Measurements from ENCODE around the gene COL4A2. TPM values are rescaled to one million over a fixed set of nuclear protein-coding genes. Genes with fewer than 3 reads are reported as not detected.

COL4A2 gene
- total RNA-seq, 1 donor from 2014 or later: 159 TPM

- Mint-ChIP-seq H3K36me3 (ENCODE audit: low read depth) (peaks cover 7% of the 10 kb centered on the region), H3K27ac (ENCODE audit: unreplicated experiment) (no peak overlapping the region), H3K4me1 (peaks cover 17% of the 10 kb centered on the region), H3K4me3 (no peak overlapping the region), H3K27me3 (ENCODE audit: low read depth) (no peaks in the 10 kb centered on the region), H3K9me3 (no peaks in the 10 kb centered on the region)
- no peak for DNase-seq (ENCODE audit: low read depth, low spot score)
- TF ChIP-seq CTCF (conservative IDR thresholded peaks at IDR 0.05): no peak
Observed at GRCh38 chr13:110463871-110464510, 156.9 kb downstream of the COL4A2 start.

GRCh38 chr13:110464556-110465333 lies 157.7 kb downstream of the COL4A2 start:
- Mint-ChIP-seq H3K4me1 (peaks cover 17% of the 10 kb centered on the region), H3K27ac (ENCODE audit: unreplicated experiment) (no peak overlapping the region), H3K27me3 (ENCODE audit: low read depth) (no peaks in the 10 kb centered on the region), H3K9me3 (no peaks in the 10 kb centered on the region), H3K4me3 (no peak overlapping the region), H3K36me3 (ENCODE audit: low read depth) (peaks cover 7% of the 10 kb centered on the region)
- no peak for DNase-seq (ENCODE audit: low read depth, low spot score)
- no peak for TF ChIP-seq CTCF (conservative IDR thresholded peaks at IDR 0.05)

- no peak overlapping the region for H3K4me3 Mint-ChIP-seq
- H3K4me1 Mint-ChIP-seq: peaks cover 17% of the 10 kb centered on the region
- peaks cover 10% of the 10 kb centered on the region for H3K36me3 Mint-ChIP-seq (ENCODE audit: low read depth)
- H3K27ac Mint-ChIP-seq (ENCODE audit: unreplicated experiment): peak overlapping the region; percentile 1
- TF ChIP-seq CTCF (conservative IDR thresholded peaks at IDR 0.05): no peak
- H3K9me3 Mint-ChIP-seq: no peaks in the 10 kb centered on the region
- DNase-seq (ENCODE audit: low read depth, low spot score): no peak
- H3K27me3 Mint-ChIP-seq (ENCODE audit: low read depth): no peaks in the 10 kb centered on the region
Observed at GRCh38 chr13:110465696-110466095, 158.6 kb downstream of the COL4A2 start.

GRCh38 chr13:110466266-110466915 lies 159.3 kb downstream of the COL4A2 start:
- DNase-seq (ENCODE audit: low read depth, low spot score): no peak
- Mint-ChIP-seq H3K36me3 (ENCODE audit: low read depth) (peaks cover 14% of the 10 kb centered on the region), H3K27ac (ENCODE audit: unreplicated experiment) (peak overlapping the region; percentile 73), H3K4me3 (no peak overlapping the region), H3K27me3 (ENCODE audit: low read depth) (no peaks in the 10 kb centered on the region), H3K4me1 (peaks cover 17% of the 10 kb centered on the region), H3K9me3 (no peaks in the 10 kb centered on the region)
- no peak for TF ChIP-seq CTCF (conservative IDR thresholded peaks at IDR 0.05)

GRCh38 chr13:110467516-110468110 lies 160.5 kb downstream of the COL4A2 start:
- Mint-ChIP-seq H3K36me3 (ENCODE audit: low read depth) (peaks cover 17% of the 10 kb centered on the region), H3K27me3 (ENCODE audit: low read depth) (no peaks in the 10 kb centered on the region), H3K9me3 (no peaks in the 10 kb centered on the region)

More at GRCh38 chr13:110467516-110468110, 160.5 kb downstream of the COL4A2 start:
- H3K4me1 Mint-ChIP-seq: peaks cover 17% of the 10 kb centered on the region
- H3K4me3 Mint-ChIP-seq: no peak overlapping the region
- H3K27ac Mint-ChIP-seq (ENCODE audit: unreplicated experiment): no peak overlapping the region
- DNase-seq (ENCODE audit: low read depth, low spot score): no peak
- no peak for TF ChIP-seq CTCF (conservative IDR thresholded peaks at IDR 0.05)

All from neural crest cell (in vitro differentiated cells).